HPDE6-E6E7 (cell line): Measurements from ENCODE around the gene GPHN.
A peak's percentile ranks its signal among the peaks of the same experiment; 100 is the strongest.

ENCODE experiments used
- DNase-seq: peaks from one replicate; pipeline ENCODE4 v3.0.0; 2011; ENCODE audit warnings: missing footprints; ENCODE audit errors: extremely low spot score

The GPHN gene

DNA sequence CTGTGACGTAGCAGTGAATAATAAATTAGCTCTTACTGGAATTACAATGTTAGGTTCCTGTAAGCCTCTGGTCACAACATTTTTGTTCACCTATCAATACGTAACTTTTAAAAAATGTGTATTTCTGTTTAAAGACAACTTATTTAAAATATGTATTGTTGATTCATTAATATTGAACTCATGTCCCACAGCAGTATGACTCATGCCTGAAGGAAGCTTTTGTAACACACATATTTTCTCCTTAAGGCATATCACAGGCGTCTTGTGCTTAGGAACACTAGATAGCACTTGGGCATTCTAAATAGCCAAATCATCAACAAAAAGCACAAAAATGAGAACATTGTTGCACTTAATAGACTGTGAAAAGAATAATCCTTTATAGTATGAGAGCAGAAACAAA is 92.5 kb downstream of the GPHN start:
- no peak for DNase-seq

DNA sequence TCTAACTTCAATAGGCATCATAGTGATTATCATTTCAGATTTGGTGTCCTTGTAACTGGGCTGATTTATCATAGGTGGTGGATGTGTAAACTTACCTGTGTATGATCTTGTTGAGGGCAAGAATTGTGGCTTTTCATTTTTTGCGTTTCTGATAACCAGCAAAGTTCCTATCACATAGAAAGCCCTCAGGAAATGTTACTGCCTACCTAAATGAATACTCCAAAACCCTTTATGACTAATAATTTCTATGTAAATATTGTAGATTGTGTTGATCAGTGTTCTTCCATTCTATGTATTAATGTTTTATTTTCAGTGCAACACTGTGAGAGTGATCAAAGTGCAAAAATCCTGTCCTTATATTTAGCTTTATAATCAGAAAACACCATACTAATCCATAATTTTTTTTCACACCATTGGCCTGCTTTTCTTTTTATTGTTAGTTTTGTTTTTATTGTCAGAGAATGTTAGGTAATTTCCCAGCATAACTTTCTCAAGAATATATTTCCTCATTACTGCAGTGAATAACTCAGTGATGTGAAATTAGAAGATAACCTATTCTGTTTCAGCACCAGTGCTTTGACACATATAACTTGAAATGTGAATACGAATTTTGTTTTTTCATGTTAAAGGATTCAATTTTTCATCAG is 94.1 kb downstream of the GPHN start:
- no peak for DNase-seq

DNA sequence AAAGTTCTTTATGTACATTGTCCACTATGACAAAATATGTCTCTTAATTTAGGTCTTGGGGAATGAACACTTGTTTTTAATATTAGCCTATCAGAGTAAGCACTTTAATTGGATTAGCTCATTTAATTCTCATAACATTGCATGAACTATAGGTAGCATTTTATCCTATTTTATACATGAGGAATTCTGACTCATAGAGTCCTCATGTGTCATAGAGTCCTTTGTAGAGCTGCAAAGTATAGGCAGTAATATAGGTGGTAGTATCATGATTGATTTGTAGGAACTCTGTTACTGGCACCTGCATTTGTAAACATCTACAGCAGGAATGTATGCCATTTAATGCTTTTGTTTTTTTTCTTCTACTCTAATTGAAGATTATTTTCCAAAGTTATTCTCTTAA is 96.0 kb downstream of the GPHN start:
- no peak for DNase-seq

DNA sequence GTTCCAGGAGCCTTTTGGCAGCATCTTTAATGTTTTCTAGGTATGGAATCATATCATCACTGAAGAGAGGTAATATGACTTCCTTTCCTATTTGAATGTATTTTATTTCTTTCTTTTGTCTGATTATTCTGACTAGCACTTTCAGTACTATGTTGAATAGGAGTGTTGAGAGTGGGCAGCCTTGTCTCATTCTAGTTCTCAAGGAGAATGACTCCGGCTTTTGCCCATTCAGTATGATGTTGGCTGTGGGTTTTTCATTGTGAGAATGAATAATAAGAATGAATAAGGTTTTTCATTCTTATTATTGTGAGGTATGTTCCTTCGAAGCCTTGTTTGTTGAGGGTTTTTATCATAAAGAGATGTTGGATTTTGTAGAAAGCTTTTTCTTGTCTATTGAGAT is 98.9 kb downstream of the GPHN start:
- DNase-seq = no peak

DNA sequence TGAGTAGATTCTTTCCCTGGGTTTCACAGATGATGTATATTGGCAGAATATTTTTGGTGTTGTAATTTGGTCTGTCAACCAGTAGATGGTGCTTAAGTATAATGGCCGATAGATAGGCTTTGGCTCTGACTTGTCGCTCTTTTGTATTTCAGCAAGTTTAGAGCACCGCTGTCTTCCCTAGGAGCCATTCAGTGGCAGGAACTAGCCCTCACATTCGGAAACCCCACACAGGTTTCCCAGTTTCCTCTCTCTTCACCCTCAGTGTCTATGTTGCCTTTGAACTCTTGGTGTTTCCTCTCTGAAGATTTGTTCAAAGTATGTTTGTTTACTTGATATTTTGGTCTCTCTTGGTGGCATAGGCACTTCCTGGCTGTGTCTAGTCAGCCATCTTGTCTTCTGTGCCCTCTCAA is 102.2 kb downstream of the GPHN start:
- DNase-seq = no peak

DNA sequence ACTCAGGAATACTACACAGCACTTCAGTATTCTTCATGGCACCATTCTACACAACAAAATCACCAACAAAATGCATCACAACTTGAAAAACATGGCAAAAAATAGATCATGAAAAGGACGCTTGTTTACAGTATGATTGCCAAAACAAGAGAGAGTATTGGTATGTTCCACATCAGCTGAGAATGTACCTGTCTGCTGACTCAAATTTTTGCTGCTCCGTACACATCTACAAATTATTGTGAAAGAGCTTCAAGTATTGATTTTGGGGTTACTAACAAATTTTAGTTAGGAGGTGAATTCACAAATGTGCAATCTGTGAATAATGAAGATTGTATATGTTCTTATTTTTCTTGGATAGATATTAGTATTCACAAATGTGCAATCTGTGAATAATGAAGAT is 105.4 kb downstream of the GPHN start:
- DNase-seq = no peak

DNA sequence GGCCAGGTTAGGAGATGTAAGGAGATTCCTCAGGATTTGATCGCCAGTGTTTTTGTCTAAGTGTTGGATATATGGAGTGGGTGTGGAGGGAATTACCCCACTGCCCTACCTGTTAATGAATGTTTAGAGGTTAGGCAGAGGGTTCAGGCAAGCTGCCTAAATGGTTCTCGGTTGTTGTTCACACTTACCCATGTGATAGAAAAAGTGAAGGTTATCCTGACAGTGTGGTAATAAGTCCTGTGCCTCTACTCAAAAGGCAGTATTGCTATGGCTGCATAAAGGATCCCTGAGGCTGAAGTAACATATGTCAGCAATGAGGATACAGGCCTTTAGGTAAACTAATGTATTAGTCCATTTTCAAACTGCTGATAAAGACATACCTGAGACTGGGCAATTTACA is 112.0 kb downstream of the GPHN start:
- DNase-seq = no peak

DNA sequence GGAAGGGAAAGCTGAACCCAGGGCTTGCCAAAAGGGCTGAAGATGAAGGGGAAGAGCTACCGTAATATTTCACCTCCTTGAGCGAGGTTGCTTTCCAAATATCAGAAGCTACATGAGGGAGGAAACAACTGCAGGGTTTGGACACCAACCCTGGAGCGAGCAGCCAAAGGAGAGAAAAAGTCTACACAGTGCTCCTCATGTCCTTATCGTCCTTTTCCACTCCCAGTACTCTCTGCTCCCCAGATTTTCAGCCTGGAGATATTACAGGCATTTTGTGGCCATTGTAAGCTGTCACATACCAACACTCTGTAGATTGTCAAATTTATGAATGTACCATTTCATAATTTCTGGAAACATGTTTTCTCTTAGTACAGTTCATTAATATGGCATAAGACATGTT is 115.9 kb downstream of the GPHN start:
- no peak for DNase-seq

DNA sequence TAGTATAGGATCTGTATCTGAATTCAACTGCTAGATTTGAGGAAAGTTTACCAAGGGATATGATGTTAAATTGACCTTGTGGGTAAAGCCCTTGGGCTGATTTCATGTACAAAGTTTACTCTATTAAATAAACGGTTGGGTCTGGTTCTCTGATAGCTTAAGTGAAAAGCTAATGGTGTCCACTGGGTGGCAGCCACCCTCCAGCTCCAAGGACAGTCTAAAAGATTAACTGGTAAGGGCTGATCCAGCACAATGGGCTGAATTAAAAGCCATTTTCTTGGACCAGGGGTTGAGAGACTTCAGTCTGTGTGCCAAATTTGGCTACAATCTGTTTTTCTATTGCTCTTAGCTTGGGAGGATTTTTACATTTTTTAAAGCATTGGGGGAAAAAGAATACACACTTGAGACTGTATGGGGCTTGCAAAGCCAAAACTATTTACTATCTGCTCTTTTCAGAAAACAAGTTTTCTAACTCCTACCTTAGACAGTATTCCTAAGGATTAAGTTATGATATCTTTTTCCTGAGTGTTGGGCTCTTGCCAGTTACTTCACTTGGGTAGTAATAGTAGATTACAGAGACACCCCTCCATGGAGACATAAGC is 116.5 kb downstream of the GPHN start:
- DNase-seq = peak; percentile 49

DNA sequence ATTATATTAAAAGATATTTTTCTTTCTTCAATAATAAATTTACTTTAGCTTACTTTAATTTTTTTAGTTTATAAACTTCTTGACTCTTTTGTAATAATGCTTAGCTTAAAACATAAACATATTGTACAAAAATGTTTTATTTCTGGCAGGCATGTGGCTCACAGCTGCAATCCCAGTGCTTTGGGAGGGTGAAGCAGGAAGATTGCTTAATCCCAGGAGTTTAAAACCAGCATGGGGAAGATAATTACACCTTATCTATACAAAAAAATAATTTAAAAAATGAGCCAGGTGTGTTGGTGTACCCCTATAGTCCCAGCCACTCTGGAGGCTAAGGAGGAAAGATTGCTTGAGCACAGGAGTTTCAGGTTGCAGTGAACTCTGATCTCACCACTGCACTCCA is 120.7 kb downstream of the GPHN start:
- DNase-seq = no peak

DNA sequence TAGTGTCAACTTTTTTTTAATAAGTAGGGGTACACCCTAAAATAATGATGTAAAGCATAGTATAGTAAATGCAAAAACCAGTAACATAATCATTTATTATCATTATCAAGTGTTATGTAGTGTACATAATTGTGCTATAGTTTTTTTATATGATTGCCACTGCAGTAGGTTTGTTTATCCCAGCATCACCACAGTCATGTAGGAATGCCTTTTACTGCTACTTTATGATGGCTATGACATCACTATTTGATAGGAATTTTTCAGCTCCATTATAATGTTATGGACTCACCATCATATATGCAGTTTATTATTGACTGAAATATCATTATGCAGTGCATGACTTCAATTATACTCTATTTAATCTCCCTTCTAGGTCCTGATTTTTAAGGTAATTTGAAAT is 121.6 kb downstream of the GPHN start:
- DNase-seq = no peak

DNA sequence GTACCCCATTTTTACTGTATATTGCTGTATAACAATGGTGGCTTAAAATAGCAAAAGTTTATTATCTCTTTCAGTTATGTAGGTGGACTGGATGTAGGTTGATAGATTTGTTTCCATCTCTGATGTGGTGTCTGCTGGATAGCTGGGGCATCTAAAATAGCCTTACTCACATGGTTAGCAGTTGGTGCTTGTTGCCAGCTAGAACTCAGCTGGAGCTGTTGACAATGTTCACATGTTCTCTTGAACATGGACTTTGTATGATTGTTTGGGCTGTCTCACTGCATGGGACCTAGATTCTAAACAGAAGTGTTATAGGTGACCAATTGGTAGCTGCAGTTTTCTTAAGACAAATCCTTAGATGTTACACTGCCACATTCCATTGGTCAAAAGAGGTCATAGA is 126.9 kb downstream of the GPHN start:
- no peak for DNase-seq

DNA sequence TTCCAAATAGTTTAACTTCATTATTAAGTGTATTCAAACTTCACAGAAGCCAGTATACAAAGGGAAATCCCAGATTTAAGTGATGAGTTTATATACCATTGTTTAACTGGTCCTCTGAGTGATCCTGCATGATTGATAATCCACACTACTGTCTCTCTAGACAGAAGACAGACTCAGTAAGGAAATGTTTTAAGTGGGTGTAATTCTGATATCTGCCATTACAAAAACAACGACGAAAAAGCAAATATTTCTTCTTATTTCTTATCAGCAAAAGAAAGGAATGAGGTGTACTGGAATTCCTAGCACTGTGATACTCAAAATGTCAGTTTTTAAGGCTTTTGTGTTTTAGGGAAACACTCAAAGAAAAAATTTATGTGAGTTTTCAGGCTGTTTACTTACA is 127.5 kb downstream of the GPHN start:
- DNase-seq = no peak

DNA sequence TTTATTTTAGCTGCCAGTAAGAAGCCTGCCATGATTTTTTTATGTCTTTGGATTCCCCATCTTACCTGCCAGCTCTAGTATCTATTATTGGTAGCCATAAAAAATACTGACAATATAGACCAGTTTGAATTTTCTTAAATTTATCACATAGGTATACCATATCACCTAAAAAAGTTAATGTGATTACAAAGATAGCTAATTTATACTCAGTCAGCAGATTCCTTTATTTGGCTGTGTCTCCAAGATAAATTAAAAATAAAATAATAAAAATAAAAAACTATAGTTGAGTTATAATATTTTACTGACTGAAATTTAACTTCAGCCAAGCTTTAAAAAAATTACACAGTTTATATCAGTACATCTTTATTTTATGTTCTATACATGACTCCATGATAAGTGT is 128.3 kb downstream of the GPHN start:
- DNase-seq = no peak

DNA sequence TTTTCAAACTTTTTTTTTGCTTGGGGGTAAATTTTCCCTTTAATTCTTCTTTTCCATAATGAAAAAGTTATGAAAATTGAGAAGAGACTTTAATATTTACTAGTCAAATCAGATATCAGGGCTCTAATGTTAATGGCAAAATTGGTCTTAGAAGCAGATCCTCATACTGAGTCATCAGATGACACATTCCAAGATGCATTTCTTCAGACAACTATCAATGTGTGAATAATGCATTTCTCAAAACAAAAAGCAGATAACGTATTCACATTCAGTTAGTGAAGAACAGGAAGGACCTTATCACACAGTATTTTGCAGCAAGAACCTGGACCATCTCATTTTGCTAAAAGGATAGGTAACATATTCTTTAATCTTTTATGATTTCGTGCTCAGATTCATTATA is 130.7 kb downstream of the GPHN start:
- DNase-seq = peak; percentile 11

DNA sequence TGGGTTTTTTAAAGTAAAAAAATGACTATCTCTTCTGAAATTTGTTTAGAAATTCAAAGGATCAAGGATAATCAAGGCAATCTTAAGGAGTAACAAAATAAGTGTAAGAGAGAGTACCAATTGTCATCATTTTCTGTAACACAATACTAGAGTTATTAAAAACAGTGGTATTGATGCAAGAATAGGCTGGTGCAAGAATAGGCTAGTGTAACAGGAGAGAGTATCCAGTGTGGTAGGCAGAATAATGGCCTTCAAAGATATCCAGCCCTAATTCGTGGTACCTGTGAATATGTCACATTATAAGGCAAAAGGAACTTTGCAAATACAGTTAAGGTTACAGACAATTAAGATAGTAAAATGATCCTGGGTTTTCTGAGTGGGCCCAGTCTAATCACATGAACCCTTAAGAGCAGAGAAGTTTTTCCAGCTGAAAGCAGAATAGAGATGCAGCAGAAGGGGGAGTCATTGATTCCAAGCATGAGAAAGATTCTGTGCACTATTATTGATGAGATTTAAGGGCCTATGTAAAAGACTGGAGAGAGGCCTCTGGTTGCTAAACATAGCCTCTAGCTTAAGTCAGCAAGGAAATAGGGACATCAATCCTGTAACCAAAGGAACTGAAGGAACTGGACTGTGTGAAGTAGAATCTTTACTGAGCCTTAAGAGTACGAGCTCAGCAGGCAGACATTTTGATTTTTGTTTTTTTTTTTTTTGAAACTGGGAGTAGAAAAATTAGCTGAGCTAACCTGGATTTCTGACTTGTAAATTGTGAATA is 134.1 kb downstream of the GPHN start:
- no peak for DNase-seq

DNA sequence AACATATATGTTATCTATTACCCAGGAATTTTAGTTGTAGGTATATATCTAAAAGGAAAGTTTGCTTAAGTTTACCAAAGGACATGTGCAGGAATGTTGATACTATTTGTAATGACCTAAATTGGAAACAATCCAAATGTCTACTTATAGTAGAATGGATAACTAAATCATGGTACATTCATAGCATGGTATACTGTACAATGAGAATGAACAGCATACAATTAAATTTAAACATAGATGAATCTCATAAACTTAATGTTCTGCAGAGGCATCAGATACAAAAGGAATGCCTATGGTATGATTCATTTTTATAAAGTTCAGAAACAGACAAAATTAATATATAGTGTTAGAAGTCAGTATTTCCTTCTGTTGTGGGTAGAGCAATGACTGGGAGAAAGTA is 135.4 kb downstream of the GPHN start:
- DNase-seq = no peak

DNA sequence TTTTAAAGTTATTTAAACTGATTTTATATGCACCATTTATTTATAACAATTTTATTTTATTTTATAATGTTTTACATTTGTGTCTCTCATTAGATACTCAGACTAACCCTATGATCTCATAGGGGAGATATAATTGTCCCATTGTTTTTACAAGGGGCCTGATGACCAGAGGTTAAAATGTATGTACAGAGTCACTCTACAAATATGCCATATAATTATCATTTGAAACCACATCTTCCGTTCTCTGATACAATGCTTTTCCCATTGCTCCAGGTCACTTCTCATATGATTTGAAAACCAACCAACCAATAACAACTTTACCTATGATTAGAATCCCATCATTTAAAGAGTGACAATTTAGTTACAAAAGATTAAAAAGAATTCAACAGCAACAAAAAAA is 137.8 kb downstream of the GPHN start:
- no peak for DNase-seq

DNA sequence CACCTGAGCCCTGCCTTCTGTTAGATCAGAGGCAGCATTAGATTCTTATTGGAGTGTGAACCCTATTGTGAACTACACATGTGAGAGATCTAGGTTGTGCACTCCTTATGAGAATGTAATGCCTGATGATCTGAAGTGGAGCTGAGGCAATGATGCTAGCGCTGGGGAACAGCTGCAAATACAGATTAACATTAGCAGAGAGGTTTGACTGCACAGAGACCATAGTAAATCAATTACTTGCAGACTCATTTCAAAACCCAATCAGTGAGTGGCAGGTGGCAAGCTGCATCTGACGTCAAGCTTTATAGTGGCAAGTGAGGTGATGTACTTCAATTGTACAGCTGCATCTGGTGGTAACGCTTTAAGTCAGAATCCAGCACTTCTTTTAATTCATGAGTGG is 141.6 kb downstream of the GPHN start:
- no peak for DNase-seq

DNA sequence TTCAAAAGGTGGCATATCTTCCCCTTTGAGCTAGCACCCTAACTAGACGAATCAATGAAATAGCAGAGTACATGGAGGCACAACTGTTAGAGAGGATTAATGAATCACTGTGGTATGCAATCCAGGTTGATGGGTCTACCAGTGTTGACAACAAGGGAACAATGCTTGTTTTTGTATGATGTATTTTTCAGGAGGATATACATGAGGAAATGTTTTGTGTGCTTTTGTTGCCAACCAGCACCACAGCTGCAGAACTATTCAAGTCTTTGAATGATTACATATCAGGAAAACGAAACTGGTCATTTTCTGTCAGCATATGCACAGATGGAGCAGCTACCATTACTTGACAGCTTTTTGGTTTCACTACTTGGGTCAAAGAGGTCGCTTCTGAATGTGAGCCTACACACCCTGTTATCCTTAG is 142.6 kb downstream of the GPHN start:
- DNase-seq = no peak

DNA sequence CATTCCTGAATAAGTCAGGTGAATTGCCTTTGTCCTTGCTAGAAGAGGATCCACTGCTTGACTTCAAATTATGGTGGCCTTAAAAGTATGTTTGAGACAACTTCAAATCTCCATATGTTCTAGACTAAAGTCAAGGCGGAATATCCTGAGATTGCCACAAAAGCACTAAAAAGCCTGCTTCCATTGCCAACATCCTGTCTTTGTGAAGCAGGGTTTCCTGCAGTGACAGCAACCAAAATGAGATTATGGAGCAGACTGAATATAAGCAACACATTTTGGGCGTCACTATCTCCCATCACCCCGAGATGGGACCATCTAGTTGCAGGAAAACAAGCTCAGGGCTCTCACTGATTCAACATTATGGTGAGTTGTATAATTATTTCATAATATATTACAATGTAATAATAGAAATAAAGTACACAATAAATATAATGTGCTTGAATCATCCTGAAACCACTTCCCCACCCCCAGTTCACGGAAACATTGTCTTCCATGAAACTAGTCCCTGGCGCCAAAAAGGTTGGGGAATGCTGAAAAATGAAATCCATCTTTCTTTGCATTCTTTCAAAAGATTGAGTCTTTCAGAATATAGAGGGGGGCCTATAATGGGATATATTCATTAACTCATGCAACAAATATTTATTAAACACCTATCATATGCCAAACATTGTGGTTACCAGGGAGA is 143.7 kb downstream of the GPHN start:
- DNase-seq = no peak

DNA sequence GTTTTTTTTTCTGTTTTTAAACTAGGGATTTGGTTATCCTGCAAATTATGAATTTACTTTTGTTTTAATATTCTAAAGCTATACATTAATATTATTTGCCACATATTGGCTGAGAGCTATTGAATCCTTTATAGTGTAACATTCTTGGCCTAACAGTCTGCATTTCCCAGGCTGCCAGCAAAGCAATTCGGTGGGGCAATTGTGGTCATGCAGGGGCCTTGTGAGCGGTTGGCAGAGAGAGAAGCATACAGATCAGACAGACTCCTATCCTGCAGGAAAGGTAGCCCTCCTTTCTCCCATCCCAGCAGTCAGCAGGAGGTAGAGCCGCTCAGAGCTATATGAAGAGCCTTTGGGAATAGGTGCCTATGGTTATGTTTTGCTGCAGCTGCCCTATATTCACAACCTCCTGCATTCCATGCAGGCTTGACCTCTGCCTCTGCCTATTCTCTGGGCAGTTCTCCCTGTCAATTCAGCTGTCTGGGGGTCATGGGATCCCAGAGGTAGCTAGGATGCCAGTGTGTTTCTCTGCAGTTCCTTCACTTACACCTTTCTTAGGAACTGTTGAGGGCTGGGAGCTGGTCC is 144.7 kb downstream of the GPHN start:
- DNase-seq = no peak
